22Rv1 (cell line): ENCODE measurements around the gene EIF4G1.

Experiments
- H3K27ac ChIP-seq: fragments of 450-650 bp; 2 replicates; pipeline ENCODE4 v1.5.1; 2017
- CTCF ChIP-seq: fragments of 450-650 bp; IDR thresholded peaks from 2 replicates; pipeline ENCODE4 v1.5.1; 2017; ENCODE audit warnings: mild to moderate bottlenecking
- ZFX ChIP-seq: fragments of 450-650 bp; IDR thresholded peaks from 2 replicates; pipeline ENCODE4 v1.6.1; 2017; ENCODE audit warnings: antibody characterized with exemption, borderline replicate concordance

Gene EIF4G1

DNA sequence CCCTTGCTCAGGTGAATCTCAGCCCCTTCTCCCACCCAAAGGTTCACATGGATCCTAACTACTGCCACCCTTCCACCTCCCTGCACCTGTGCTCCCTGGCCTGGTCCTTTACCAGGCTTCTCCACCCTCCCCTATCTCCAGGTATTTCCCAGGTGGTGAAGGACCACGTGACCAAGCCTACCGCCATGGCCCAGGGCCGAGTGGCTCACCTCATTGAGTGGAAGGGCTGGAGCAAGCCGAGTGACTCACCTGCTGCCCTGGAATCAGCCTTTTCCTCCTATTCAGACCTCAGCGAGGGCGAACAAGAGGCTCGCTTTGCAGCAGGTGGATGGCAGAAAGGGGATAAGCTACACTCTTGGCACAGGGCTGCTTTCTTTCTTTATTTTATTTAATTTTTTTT, 27.5 kb downstream of the EIF4G1 start:
- TF ChIP-seq ZFX (no peak), CTCF (no peak)
- H3K27ac ChIP-seq, result no peak overlapping the region

GRCh38 chr3:184343200-184343876, 28.9 kb downstream of the EIF4G1 start:
- H3K27ac ChIP-seq, result no peak overlapping the region
- TF ChIP-seq ZFX, result no peak
- TF ChIP-seq CTCF, result no peak

DNA sequence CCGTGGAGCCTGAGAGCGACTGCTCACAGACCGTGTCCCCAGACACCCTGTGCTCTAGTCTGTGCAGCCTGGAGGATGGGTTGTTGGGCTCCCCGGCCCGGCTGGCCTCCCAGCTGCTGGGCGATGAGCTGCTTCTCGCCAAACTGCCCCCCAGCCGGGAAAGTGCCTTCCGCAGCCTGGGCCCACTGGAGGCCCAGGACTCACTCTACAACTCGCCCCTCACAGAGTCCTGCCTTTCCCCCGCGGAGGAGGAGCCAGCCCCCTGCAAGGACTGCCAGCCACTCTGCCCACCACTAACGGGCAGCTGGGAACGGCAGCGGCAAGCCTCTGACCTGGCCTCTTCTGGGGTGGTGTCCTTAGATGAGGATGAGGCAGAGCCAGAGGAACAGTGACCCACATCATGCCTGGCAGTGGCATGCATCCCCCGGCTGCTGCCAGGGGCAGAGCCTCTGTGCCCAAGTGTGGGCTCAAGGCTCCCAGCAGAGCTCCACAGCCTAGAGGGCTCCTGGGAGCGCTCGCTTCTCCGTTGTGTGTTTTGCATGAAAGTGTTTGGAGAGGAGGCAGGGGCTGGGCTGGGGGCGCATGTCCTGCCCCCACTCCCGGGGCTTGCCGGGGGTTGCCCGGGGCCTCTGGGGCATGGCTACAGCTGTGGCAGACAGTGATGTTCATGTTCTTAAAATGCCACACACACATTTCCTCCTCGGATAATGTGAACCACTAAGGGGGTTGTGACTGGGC, 30.3 kb downstream of the EIF4G1 start:
- peak overlapping the region; percentile 75 for H3K27ac ChIP-seq
- TF ChIP-seq ZFX, result no peak
- no peak for TF ChIP-seq CTCF

DNA sequence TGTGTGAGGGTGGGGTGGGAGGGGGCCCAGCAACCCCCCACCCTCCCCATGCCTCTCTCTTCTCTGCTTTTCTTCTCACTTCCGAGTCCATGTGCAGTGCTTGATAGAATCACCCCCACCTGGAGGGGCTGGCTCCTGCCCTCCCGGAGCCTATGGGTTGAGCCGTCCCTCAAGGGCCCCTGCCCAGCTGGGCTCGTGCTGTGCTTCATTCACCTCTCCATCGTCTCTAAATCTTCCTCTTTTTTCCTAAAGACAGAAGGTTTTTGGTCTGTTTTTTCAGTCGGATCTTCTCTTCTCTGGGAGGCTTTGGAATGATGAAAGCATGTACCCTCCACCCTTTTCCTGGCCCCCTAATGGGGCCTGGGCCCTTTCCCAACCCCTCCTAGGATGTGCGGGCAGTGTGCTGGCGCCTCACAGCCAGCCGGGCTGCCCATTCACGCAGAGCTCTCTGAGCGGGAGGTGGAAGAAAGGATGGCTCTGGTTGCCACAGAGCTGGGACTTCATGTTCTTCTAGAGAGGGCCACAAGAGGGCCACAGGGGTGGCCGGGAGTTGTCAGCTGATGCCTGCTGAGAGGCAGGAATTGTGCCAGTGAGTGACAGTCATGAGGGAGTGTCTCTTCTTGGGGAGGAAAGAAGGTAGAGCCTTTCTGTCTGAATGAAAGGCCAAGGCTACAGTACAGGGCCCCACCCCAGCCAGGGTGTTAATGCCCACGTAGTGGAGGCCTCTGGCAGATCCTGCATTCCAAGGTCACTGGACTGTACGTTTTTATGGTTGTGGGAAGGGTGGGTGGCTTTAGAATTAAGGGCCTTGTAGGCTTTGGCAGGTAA, 31.1 kb downstream of the EIF4G1 start:
- no peak for TF ChIP-seq ZFX
- TF ChIP-seq CTCF, result peak; percentile 84
- peak overlapping the region; percentile 75 for H3K27ac ChIP-seq

GRCh38 chr3:184346480-184347190, 32.2 kb downstream of the EIF4G1 start:
- no peak for TF ChIP-seq ZFX
- no peak for TF ChIP-seq CTCF
- H3K27ac ChIP-seq, result peak overlapping the region; percentile 75

- TF ChIP-seq CTCF (no peak), ZFX (no peak)
- peak overlapping the region; percentile 75 for H3K27ac ChIP-seq
These were observed 33.1 kb downstream of the EIF4G1 start for GRCh38 chr3:184347321-184348056.
